Measurements from ENCODE around the gene METTL22. TPM values are rescaled to one million over a fixed set of nuclear protein-coding genes. Genes with fewer than 3 reads are reported as not detected.

METTL22 gene
- total and polyA plus RNA-seq, 2 donors (not counting 3 experiments of a cell fraction or from before 2014, with no cell fraction given), result 42.0 to 52.6 TPM

GRCh38 chr16:8607214-8607613 lies 14.3 kb upstream of the METTL22 start:
- Histone ChIP-seq H3K27ac (ENCODE audit: insufficient read depth, low read depth, low read length) (no peak overlapping the region), H3K9me3 (replicated peaks; ENCODE audit: control insufficient read depth, insufficient read depth, low read length) (no peaks in the 10 kb centered on the region), H3K27me3 (ENCODE audit: control insufficient read depth in 2 of 2, insufficient read depth in 2 of 2, low read length in 2 of 2) (no peaks in the 10 kb centered on the region), H3K9me1 (replicated peaks; ENCODE audit: control insufficient read depth, extremely low read depth, insufficient read depth, low read length) (no peaks in the 10 kb centered on the region), H2AFZ (ENCODE audit: low read depth, low read length) (no peak overlapping the region), H3K36me3 (ENCODE audit: control insufficient read depth in 2 of 2, extremely low read depth in 1 of 2, insufficient read depth in 2 of 2, low read length in 2 of 2) (no peaks in the 10 kb centered on the region), H3K79me2 (ENCODE audit: control insufficient read depth, insufficient read depth, low read length) (no peaks in the 10 kb centered on the region), H3K4me2 (ENCODE audit: insufficient read depth, low read length) (no peak overlapping the region), H3K9ac (replicated peaks; ENCODE audit: extremely low read depth, insufficient read depth, low read length) (no peak overlapping the region), H3K4me3 (replicated peaks in 1 of 3; ENCODE audit: insufficient read depth in 1 of 3, low read depth in 1 of 3, low read length in 3 of 3) (no peak overlapping the region), H4K20me1 (replicated peaks; ENCODE audit: control insufficient read depth, extremely low read depth, insufficient read depth, low read length) (no peaks in the 10 kb centered on the region), H3K4me1 (ENCODE audit: control insufficient read depth, extremely low read depth, insufficient read depth, low read length) (no peaks in the 10 kb centered on the region)
- DNase-seq (ENCODE audit: low read depth, low spot score) (no peak), FAIRE-seq (no peak)
- no peak for TF ChIP-seq CTCF (IDR thresholded peaks at IDR 0.05; ENCODE audit: extremely low read depth in 1 of 2, insufficient read depth in 1 of 2, low read depth in 1 of 2, low read length in 2 of 2)
- TF ChIP-seq MAX (IDR thresholded peaks at IDR 0.05; ENCODE audit: insufficient read depth, insufficient read length), result no peak
- no peak for TF ChIP-seq MYC (IDR thresholded peaks at IDR 0.05; ENCODE audit: low read depth, low read length)
- TF ChIP-seq POLR2A (IDR thresholded peaks at IDR 0.05; ENCODE audit: low read depth, low read length), result no peak
- intact Hi-C loops (cut with micrococcal nuclease), result no loop called here
- BruUV-seq (replicated peaks), result no TSS peak
- ChIA-PET CTCF (no interaction called here), POLR2A (no interaction called here)
- dilution Hi-C loops (cut with MboI; ENCODE audit: extremely low pct_ligation_motif_present, low sequenced_read_pairs), result no loop called here

GRCh38 chr16:8611122-8611521 lies 10.4 kb upstream of the METTL22 start:
- TF ChIP-seq POLR2AphosphoS5 (IDR thresholded peaks at IDR 0.05; ENCODE audit: insufficient read depth, low read depth, low read length) (no peak), POLR2A (IDR thresholded peaks at IDR 0.05; ENCODE audit: low read depth, low read length) (no peak), CTCF (IDR thresholded peaks at IDR 0.05; ENCODE audit: extremely low read depth in 1 of 2, insufficient read depth in 1 of 2, low read depth in 1 of 2, low read length in 2 of 2) (no peak), MAX (IDR thresholded peaks at IDR 0.05; ENCODE audit: insufficient read depth, insufficient read length) (no peak), JUN (IDR thresholded peaks at IDR 0.05; ENCODE audit: borderline replicate concordance, insufficient read depth, insufficient read length, low read depth) (no peak), EZH2 (IDR thresholded peaks at IDR 0.05; ENCODE audit: borderline replicate concordance, low read depth, low read length, severe bottlenecking) (no peak), GATA2 (IDR thresholded peaks at IDR 0.05; ENCODE audit: insufficient read depth, insufficient read length, low read depth, low read length) (no peak), MYC (IDR thresholded peaks at IDR 0.05; ENCODE audit: low read depth, low read length) (no peak)
- H3K27me3 ChIP-seq (ENCODE audit: control insufficient read depth in 2 of 2, insufficient read depth in 2 of 2, low read length in 2 of 2), result peaks cover 1 to 6% of the 10 kb centered on the region in 2 experiments
- no peaks in the 10 kb centered on the region for H3K9me1 ChIP-seq (replicated peaks; ENCODE audit: control insufficient read depth, extremely low read depth, insufficient read depth, low read length)
- no peaks in the 10 kb centered on the region for H4K20me1 ChIP-seq (replicated peaks; ENCODE audit: control insufficient read depth, extremely low read depth, insufficient read depth, low read length)
- no peak overlapping the region for H2AFZ ChIP-seq (ENCODE audit: low read depth, low read length)
- H3K9me3 ChIP-seq (replicated peaks; ENCODE audit: control insufficient read depth, insufficient read depth, low read length), result no peaks in the 10 kb centered on the region
- H3K27ac ChIP-seq (ENCODE audit: insufficient read depth, low read depth, low read length), result no peak overlapping the region
- no peak for FAIRE-seq
- no TSS peak for BruUV-seq (replicated peaks)
- intact Hi-C loops (cut with micrococcal nuclease) (no loop called here), dilution Hi-C loops (cut with MboI; ENCODE audit: extremely low pct_ligation_motif_present, low sequenced_read_pairs) (no loop called here)
- ChIA-PET POLR2A (no interaction called here), CTCF (no interaction called here)
- no peak overlapping the region for H3K4me3 ChIP-seq (replicated peaks in 1 of 3; ENCODE audit: insufficient read depth in 1 of 3, low read depth in 1 of 3, low read length in 3 of 3)
- H3K36me3 ChIP-seq (ENCODE audit: control insufficient read depth in 2 of 2, extremely low read depth in 1 of 2, insufficient read depth in 2 of 2, low read length in 2 of 2), result no peaks in the 10 kb centered on the region
- DNase-seq (ENCODE audit: low read depth, low spot score), result no peak
- H3K9ac ChIP-seq (replicated peaks; ENCODE audit: extremely low read depth, insufficient read depth, low read length), result no peak overlapping the region
- no peak overlapping the region for H3K4me2 ChIP-seq (ENCODE audit: insufficient read depth, low read length)
- H3K79me2 ChIP-seq (ENCODE audit: control insufficient read depth, insufficient read depth, low read length), result no peaks in the 10 kb centered on the region
- H3K4me1 ChIP-seq (ENCODE audit: control insufficient read depth, extremely low read depth, insufficient read depth, low read length), result no peaks in the 10 kb centered on the region
